ENCODE data around the gene RNASE8.
"Not testable (repeated sequence)": the region's sequence is repeated elsewhere in the genome, so short reads cannot be mapped to it uniquely, and the experiment has no call there.

RNASE8 gene, protein sequence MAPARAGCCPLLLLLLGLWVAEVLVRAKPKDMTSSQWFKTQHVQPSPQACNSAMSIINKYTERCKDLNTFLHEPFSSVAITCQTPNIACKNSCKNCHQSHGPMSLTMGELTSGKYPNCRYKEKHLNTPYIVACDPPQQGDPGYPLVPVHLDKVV

DNA sequence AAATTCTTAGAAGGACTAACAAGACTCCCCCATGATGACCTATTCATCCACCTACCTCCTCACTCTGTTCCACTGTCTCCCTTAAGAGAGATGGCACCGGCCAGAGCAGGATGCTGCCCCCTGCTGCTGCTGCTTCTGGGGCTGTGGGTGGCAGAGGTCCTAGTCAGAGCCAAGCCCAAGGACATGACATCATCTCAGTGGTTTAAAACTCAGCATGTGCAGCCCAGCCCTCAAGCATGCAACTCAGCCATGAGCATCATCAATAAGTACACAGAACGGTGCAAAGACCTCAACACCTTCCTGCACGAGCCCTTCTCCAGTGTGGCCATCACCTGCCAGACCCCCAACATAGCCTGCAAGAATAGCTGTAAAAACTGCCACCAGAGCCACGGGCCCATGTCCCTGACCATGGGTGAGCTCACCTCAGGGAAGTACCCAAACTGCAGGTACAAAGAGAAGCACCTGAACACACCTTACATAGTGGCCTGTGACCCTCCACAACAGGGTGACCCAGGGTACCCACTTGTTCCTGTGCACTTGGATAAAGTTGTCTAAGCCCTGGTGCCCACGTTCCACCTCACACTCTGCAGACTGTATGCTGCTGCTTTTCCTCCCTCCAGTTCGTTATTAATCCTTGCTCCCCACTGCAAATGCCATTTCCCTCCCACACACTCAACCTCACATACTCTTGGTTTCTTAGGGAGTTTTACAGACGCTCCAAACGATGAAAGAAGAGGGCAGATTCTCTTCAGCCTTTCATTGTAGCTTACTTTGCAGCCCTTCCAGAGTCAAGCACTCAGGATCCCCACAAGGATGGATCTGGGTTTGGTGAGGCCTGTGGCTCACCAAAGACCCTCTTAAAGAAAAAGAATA is at the start of gene RNASE8:
Gene RNASE8 (plus strand): TSS at position 20 of the 873 bp plus-strand sequence. CDS start 71 bp downstream, at position 91.
- DNase-seq, result no peak

DNA sequence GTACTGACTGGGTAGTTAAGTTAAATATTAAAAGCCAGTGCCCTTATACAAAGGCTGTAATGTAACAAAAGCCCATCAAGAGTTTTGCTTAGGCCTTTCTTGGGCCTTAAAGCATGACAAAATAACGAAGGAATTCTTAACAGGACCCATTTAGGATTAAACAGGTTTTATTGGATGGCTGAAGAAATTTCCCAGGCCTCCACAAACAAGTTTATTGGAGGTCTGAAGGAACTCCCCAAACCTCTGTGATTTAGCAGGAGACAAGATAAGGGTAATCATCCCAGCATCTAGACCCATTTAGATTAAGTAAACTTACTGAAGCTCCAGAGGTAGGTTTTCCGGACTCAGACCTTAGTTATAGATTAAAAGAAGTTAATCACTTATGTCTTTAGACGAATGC is 47.9 kb upstream of the RNASE8 start:
- DNase-seq, result not testable (repeated sequence)

DNA sequence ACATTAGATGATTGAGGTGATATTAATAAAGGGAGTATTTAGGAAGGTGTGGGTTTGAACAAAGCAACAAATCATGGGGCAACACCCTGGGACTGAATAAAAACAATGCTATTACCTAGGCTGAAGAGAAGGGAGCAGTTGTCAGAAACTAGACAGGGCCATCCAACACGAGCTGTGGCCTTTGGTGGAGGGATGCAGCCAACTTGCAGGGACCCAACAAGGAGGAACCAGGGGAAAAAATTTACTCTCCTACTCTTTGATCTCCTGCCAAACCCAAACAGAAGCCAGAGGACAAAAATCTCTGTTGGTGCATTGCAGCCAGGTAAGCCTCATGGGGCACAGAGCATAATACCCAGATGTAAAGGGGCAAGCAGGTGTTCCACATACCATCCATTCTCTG is 46.5 kb upstream of the RNASE8 start:
- no peak for DNase-seq

DNA sequence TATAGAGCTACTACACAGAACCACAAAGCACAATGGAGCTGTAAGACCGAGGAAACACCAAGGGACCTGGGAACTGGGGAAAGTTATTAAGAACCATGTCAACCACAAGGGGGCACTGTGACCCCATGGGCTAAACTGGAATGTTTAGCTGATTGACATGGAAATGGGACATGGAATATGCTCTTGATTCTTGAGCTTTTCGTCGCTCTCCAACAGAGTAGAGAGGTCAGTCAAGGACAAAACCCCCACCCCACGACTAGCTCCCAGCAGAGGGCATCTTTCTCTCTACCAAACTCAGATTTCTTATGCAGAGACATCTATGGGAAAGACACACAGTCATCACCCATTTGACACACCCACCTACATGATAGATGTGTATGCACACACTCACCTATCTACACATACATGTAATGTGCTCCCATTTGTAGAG is 42.8 kb upstream of the RNASE8 start:
- DNase-seq, result peak; percentile 85

DNA sequence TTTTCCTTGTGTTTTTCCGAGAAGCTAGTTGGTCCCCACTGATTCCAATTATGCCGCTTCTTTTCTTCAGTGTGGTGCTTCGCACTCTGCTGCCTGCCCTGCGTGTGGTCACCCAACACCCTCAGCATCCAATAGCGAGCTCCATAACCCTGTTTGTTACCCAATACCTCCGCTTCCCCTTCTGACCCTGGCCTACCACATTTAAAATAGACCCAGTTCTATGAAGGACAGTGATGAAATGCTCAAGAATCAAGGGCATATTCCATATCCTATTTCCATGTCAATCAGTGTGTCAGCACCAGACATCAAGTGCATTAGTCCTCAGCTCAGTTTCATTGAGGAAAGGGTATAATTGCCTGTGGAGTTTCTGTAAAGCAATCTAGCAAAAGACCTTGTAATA is 42.3 kb upstream of the RNASE8 start:
- no peak for DNase-seq

DNA sequence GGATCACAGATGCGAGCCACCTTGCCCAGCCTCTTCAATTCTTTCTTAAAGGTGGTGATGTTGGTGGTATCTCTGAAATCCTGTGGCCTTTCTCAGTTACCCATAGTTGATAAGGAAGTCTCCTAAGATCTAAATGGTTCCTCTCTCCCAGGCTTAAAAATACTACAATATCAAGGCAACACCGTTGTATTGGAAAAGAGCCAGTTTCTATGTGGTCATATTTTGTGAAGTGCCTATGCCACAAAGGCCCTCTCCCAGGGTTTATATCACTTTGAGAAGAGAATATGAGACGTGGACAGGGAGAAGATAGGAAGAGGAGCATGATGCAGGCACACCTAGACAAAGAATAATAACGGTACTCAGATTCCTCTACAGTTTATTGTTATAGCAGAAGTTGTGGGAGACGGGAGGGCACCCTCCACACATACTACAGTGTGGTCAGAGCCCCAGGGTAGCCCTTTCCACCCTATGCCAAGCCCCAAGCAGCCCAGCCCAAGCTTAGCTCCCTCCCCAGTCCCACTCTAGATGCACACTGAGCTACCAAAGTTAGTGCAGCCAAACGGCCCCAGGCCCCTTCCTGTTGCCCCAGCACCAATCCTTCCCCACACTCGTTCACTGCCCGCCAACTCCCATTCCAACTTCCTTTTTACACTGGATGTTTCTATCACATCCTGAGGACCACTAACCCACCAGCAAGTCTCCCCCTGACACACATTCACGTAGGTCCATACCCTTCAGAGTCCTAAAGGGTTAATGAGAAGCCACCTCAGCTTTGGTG is 41.0 kb upstream of the RNASE8 start:
- DNase-seq, result no peak

DNA sequence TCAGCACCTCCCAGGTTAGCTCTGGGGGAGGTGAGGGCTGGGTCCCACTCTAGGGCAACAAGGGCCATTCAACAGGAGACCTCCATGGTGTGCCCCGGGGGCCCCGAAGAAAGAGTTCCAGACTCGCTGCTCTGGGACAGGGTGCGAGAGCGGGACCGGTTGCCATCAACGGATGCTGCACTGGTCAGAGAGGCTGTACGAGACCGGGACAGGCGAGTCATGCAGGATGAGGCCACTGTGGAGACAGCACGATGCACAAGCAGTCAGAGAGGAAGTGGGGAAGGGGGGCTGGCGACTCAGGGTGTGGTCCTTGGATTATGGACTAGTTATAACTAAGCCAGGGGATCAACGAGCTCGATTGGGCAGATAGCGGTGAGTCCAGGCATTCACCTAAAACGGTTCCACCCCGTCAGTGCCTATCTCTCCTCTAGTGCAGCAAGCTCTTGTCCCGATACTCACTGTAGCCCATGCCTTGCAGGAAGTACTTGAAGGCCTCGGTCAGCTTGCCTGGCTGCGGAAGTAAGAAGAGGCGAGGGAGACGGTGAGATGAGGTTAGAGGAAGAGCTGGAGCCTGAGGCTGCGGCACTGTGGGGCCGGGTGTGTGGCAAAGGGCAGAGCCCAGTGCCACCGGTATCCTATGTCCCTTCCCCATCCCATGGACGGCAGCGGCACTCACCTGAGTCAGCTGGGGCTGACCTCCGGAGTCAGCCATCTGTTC is 39.9 kb upstream of the RNASE8 start:
- DNase-seq, result no peak

DNA sequence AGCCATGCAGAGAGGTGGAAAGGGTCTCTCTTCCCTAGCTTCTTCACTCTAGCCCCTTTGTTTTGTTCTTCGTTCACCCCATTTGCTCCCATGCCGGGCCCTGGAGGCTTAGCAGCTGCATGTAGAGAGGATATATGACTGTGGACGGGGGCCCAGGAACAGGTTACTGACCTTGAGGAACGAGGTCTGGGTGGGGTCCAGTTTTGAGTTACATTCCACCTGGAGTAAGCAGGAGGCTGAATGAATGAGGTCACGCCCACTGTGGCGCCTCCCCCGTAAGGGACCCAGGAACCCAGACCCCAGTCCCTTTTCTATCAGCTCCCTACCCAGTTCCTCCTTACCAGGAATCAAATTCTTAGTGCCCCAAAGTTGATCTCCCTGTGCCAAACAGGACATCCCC is 39.3 kb upstream of the RNASE8 start:
- no peak for DNase-seq

DNA sequence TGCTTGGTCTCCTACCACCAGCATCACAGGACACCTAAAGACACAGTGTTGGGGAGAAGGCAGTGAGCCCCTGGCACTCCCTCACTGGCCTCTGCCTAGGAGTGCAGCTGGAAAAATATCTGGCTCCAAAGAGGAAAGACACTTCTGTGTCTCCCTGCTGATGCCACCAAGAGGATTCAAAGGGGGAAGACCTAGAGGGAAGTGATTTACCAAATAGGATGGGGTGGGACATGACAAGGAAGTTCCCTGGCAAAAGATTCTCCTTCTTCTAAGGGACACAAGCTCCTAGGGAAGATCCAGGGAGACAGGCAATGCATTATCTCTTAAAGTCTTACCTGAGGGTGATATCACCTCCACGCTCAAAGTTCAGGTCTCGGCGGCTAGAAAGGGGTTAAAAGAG is 38.8 kb upstream of the RNASE8 start:
- DNase-seq, result no peak

DNA sequence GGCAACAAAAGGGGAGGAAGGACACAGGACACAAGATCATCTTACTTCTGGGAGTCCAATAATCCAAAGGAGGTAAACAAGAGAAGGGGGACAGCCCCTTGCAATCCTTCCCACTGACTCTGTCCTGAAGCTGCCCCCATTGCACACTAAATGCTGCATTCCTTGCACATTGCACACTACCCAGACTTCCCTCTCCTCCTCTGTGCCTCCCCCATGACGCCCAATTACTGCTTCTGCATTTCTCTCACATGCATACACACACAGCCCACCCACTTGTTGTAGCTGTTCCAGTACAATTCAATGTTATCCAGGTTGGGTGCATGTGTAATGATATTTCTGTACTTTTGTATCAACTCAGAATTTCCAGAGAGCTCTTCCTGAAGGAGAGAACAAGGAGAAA is 38.3 kb upstream of the RNASE8 start:
- DNase-seq, result no peak

DNA sequence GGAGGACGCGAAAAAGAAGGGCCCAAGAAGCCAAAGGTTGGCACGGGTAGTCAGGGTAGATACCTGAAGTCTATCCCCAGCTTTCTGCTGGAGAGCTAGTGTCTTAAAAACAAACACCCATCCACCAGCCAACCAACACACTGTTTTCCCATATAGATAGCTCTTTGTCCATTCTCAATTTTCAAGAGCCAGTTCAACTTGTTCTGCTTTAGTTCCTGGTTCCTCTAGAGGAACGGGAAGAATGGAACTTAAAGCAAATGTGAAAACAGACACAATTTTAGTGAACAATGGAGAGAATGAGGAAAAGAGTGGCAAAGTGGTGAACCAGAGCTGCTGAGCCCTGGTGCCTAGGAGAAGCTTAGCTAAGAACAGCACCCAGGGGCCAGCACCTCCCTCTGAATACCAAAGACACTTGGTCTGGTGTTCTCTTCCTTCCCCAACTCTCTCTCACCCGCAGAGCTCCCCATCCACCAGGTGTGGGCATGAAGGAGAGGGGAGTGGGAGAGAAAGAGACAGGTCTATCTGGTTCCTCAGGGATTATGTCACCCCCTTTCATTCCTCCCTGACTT is 36.6 kb upstream of the RNASE8 start:
- no peak for DNase-seq

DNA sequence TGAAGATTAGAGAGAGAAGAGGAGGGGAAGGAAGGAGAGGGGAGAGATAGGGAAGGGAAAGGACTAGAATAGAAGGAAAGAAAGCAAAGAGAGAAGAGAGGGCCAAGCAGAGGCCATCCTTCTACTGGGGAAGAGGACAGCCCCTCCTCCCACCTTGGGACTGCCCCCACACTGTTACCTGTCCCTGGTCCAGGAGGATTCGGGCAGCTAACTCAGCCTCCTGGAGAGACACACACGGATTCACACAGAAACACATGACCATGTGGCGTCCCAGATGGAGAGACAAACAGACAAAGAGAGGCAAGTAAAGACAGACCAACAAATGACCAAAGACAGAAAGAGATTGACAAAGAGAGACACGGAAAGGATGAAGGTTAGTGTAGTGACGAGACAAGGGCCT is 34.9 kb upstream of the RNASE8 start:
- DNase-seq, result no peak

DNA sequence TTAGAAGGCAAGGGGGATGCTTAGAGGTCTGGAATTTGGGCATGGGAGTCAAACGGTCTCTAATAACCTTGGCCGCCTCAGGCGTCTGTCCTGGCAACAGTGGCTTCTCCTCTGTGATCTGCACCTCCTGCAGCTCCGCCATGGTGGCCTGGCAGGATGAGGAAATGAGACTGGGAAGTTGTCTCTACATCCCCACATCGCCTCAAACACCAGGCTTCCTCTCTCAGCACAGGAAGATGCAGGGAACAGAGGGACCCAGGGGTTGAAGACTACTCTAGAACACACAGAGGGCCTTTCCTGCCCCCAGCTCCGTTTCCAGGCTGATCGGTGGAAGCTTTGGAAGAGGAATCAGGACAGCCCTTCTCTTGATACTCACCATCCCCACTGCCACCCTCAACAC is 34.4 kb upstream of the RNASE8 start:
- DNase-seq, result no peak

DNA sequence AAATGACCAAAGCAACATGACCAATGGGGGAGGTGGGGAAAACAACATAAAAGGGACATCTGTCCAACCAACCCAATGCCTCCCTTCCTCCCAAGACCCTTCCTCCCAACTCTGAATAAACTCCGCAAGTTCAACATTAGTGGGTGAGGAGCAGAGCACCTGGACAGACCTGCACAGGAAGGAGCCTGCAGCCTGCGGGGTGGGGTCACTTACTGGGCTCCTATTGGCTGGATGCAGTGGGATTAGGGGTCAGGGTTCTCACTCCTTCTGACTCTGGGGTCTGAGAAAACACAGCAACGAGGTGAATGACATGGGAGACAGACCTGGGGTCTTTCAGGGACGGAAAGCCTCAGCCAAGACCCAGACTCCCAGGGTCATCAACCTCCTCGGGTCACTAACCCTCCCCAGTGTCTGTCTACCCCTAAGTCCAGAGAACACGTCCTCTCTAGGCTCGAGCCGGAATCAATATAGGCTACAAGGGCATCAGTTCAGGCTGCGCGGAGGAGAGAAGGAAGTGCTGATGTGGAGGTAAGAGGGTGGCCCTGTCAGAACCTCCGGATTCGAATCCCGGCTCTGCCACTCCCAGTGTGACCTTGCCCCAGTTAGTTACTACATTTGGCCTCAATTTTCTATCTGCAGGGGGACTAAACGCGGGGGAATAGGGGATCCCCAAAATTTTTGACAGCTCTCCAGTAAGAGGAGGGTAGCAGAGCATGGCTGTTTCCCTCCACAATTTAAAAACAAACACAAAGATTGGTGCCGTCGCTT is 33.6 kb upstream of the RNASE8 start:
- DNase-seq, result no peak

DNA sequence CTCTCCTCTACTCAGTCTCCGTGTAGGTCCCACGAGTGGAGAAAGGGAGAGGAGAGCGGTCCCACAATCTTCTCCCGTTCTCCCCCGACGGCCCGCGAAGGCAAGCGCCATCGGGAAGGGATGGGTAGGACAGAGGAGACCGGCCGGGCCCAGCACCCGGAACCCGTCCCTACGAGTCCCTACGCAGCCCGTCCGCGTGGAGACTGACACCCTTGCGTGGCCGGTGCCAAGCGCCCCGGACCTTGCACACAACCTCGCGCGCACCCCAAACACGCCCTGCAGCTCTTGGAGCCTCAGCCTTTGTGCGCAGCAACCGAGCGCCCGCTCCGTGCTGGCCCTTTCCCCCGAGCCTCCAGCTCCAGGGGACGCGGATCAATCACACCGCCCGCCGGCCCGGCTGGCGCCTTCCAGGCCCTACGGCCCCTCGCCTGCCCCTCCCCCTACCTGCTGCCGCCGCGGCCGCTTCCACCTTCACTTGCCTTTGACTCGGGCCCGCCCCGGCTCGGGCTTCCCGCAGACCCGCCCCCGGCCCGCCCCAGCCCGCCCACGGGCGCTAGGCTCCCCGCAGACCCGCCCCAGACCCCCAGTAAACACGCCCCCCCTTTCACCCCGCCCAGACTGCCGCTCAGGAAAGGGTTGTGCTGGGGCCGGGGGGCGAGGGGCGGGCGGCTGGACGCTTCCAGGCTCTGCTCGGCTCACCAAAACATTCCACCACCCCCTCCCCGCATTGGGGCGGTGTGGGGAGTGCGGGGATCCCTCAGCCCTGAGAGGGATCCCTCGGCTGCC is 32.8 kb upstream of the RNASE8 start, which contains the start of gene NDRG2:
Gene NDRG2 (minus strand): TSS at position 477 of the 786 bp plus-strand sequence. CDS start 1,746 bp downstream, outside the sequence.
- peak; percentile 28 for DNase-seq

DNA sequence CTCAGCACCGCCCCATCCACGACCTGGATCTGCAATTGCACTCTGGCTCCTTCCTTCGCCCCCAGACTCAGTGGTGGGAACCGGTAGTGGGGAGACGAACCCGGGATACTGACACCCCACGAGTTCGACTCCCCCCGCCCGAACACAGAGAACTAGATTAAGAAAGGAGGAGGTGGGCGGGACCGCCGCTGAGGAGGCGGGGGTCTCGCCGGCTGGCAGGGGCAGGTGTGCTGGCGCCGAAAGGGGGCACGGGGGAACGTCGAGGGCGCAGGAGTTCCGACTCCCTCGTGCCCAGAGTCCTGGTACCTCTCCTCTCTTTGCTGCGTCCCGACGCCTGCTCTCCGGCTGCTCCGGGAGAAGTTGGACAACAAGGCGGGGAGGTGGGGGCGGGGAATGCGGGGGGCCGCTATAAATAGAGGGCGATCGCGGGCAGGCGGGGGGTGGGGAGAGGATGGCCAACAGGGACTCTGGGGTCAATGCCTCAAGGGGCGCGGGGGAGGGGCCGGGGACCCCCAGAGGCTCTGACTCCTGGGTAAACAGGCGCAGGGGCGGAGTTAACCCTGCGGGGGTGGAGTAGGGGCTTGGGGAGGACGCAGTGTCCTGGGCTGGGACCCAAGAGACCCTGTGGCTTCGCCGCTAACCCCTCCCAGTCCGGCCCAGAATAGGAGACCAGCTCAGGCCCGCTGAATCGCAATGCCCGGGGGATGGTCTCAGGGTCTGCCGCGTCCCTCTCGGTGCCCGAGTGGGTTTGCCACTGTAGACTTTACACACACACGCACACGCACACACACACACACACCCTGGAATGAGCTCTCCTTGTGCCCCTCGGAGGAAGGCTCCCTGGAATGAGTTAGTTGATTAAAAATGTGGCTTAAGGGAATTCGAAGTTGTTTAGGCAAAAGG is 32.0 kb upstream of the RNASE8 start:
- no peak for DNase-seq

DNA sequence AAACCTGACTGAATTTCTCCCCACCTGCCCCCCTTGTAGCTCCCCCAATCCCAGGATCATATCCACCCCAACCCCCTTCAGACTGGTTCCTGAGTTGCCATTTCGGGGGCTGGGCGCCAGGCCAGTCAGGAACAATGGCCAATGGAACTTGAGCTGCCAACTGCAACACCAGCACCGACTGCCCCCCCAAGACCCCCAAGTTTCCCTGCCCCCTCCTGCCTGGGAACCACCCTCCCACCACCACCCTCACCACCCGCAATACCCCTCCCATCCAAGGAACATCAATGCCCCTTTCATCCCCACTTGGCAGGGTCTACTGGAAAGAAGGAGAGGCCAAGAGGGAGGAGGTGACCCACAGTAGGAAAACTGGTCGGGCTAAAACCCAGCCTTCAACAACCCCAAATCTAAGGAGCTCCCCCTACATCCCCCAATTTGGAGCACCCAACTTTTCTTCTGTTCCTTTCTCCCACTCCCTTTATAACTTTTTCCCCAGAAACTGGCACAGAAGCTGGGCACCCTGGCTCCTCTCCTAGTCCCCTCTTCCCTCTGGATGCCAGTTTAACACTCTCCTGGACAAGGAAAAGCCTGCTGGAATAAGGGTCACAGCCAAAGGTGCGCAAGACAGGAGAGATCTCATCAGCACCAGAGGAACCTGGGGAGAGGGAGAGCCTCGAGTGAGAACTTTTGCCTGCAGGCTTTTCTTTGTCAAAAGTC is 31.2 kb upstream of the RNASE8 start:
- DNase-seq, result no peak

DNA sequence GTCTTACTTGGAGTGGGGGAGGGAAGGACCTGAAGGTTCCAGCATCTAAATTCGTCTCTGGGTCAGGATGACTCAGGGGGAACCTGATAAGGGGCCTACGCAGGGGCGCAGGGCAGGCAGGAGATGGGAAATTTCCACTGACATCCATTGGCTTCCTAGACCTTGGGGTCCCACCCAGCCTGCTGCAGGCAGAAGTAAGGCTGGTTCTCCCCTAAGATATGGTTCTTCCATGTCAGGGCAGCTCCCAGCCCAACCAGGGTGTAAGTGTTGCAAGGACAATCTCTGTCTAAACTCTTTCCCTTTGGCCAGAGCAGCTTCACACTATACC is 30.7 kb upstream of the RNASE8 start:
- DNase-seq, result no peak

DNA sequence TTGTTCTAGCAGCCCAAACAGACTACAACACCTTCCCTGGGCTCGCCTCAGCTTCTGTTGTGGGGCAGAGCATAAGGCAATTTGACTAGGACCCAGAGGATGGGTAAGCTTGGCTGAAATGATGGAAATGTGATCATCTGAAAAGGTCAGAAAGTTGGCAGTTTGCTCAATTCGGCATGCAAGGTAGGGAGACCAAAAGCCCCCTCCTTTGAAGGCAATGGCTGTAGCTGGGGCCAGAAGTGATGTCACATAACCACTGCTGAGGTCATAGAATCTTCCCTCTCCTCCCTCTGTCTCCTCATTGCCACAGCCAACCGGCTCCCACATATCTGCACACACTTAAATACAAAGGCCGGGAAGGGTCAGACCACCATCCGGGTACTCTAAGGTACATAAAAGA is 27.7 kb upstream of the RNASE8 start, which contains the start of gene TPPP2:
Gene TPPP2 (plus strand): TSS at position 301 of the 400 bp plus-strand sequence. CDS start 365 bp downstream, outside the sequence.
- no peak for DNase-seq
